ENCODE results near the gene OR51E1. TPM values are rescaled to one million over a fixed set of nuclear protein-coding genes. Genes with fewer than 3 reads are reported as not detected.

The OR51E1 gene, protein sequence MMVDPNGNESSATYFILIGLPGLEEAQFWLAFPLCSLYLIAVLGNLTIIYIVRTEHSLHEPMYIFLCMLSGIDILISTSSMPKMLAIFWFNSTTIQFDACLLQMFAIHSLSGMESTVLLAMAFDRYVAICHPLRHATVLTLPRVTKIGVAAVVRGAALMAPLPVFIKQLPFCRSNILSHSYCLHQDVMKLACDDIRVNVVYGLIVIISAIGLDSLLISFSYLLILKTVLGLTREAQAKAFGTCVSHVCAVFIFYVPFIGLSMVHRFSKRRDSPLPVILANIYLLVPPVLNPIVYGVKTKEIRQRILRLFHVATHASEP
- total RNA-seq (2014; rRNA removed), result not detected in 2 replicates
- not detected for polyA plus RNA-seq (2012)

DNA sequence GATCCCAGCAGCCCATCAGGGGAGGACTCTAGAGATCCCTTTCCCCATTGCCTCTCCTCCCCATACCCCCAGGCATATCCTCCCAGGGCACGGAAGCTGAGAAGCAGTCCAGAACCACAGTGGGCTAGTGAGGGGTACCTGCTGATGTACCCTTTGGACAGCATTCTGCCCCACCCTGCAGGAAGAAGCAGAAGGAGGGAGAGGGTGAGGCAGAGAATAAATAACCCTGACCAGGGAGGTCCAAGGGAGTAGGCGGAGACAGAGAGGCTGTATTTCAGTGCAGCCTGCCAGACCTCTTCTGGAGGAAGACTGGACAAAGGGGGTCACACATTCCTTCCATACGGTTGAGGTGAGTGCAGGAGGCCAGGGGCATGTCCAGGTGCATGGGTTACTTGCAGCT lies at the start of gene OR51E1:
Gene OR51E1 (plus strand): TSS at position 301 of the 400 bp plus-strand sequence. CDS start 8,545 bp downstream, outside the sequence.
- no peak for DNase-seq (ENCODE audit: low read depth)

DNA sequence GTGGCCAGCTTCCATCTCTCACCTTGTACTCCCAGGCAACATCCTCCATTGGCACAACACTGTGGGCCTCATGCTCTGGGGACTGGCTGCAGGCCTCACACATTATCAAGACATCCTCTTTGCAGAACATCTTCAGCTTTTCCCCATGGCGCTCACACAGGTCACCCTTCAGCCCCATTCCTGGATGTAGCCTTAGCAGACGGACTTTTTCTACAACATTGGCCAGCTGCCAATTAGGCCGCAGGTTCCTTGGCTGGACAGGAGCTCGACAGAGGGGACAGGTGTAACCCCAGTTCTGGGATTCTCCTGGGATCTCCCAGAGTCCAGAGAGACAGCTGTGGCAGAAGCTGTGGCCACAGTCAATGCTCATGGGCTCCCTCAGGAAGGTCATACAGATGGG lies 38.7 kb upstream of the OR51E1 start:
- no peak for DNase-seq (ENCODE audit: low read depth)

DNA sequence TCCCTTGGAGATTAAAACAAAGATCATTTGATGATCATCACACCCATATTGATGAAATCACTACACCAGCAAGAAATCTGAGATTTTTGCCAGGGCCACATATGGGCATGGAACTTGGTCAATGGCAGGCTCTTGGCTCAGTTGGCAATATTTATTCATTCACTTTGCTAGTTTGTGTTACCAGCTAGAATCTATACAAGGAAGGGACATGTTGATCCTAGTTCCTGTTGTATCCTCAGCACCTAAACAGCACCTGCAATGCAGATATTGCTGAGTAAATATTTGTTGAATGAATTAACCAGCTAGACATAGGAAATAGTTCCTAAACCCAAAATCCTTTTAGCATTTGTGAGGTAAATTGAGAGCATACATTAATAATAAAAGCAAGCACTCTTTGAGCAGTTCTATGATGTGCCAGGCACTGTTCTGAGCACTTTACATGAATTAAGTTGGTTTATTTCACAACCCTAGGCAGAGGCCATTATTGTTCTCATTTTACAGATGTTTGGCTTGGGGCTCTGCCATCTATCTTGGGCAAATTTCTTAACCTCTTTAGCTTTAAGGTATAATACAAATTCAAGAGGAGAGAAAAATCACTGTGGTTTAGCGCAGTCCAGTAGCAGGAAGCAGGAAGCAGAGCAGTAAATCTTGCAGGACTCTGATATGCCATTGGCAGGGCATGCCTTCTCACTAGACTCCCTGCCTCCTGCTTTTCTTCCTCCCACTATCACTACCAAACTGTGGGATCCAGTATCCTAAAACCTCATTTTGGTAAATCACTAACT lies 37.4 kb upstream of the OR51E1 start:
- no peak for DNase-seq (ENCODE audit: low read depth)

DNA sequence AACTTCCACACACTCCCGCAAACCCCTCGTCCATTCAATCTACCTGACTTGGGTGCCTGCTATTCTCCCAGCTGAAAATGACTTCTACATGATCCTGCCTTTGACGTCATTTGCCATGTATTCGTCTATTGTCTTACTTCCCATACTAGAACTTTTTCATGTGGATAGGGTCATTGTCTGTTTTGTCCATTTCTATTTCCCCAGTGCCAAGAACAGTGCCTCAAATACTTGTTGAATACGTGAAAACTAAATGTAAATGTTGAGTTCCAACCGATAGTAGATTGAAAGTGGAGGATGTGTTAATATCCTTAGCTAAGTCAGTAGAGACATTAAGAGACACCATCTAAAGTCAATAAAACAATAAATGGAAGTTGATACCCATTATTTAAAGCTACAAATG lies 36.7 kb upstream of the OR51E1 start:
- peak; percentile 13 for DNase-seq (ENCODE audit: low read depth)

DNA sequence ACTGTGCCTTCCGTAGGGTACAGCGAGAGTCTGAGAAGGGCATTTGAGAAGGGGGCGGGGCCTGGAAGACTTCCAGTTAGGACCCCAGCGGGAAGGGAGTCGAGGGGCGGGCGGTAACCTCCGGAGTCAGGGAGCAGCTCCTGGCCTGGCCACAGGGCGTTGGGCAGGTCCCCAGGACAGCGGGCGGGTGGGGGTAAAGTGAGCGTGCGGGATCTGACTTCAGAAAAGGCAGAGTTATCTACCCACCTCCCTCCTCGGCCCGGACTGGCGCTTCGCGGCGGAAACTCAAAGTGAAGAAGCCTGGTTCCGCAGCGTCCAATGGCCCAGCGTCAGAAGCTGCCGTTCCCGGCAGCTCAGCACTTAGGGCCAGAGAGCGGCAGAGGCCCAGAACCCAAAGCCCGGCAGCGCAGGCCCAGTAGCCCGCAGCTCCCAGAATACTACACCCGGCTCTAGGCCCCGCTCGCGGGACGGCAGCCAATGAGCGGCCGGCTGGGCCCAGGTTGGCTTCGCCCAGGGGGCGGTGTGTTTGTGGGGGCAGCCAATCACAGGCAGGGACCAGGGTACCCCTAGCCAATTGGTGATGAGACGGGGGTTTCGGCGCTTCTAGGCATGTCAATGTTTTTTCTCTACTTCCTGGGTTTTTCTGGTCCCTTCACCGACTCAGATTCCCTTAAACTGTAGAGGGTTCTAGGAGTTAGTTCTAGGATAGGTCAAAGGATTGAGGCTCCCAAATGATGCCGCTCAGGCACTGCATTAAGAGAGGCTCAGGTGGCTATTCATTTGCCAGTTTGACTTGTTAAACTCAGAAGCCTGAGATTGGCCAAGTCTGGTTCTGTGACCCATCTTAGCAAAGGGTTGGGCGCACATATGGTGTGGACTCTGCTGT lies 35.8 kb upstream of the OR51E1 start, which contains the start of gene TRIM68:
Gene TRIM68 (minus strand): TSS at position 451 of the 886 bp plus-strand sequence. CDS start 2,727 bp downstream, outside the sequence.
- DNase-seq (ENCODE audit: low read depth), result peak; percentile 95

DNA sequence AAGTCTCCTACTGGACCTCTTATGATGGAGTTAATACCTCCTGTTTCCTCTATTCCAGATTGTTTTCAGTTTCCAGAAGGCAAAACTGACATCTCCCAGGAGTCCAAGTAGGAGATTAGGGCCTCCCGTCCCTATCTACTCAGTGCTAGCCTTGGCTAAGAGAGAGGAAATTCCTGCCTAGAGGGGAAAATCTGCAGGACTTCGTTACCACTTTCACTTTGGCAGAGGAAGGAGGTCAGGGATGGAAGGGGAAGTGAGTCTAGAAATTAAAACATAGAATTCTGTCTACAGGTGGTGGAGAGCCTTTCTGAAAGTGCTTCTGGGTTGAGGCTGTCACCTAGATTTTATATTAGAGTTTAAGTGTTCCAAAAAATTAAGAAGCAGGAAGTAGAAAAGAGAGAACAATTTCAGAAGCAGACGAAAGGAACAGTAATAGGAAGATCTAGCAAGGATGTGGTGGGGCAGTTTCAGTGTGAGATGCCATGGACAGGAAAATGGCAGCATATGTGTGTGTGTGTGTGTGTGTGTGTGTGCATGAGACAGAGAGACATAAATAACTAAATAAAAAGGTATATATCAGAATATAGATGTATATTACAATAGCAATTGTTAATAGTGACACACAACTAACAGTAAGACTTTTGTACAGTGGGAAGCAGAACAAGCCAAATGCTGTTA lies 33.4 kb upstream of the OR51E1 start:
- peak; percentile 13 for DNase-seq (ENCODE audit: low read depth)

DNA sequence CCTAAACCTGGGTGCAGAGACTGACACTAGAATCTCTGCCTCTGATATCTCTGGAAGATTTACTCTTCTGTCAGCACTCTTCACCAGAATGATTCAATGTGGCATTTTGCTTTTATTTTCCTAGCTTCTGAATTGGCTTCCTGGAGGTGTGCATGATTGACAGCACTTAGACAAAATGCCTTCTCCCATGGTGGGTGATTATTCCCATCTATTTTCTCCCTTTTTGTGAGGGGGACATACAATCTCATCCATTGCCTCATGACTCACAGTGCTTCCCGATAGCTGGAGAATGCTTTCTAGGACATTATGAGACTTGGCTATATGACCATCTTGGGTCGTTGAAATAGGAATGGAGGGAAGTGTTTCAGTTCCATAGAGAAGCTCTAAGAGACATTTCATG lies 31.8 kb upstream of the OR51E1 start:
- DNase-seq (ENCODE audit: low read depth), result no peak

DNA sequence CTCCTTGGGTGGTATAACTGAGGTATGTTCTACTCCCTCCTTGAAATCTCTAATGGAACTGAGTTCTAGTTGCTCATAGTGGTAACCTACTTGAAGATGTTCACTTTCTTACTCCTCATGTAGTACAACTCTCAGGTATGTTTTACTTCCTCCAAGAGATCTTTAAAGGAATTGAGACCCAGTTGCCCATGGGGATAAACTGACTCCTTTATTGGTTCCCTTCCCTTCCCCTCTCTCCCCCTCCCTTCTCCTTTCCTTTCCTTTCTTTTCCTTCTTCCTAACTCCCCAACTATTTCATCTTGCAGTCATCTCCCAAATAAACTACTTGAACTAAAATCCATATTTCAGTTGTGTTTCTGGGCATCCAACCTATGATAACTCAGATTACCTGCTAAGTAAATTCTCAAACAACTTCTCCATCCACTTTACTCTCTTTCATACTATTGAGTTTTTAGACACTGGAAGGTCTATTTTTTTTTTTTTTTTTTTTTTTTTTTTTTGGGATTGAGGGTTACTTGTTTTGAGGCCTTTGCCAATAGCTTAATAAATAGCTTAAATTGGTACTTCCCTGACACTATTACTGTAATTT lies 27.8 kb upstream of the OR51E1 start:
- no peak for DNase-seq (ENCODE audit: low read depth)

DNA sequence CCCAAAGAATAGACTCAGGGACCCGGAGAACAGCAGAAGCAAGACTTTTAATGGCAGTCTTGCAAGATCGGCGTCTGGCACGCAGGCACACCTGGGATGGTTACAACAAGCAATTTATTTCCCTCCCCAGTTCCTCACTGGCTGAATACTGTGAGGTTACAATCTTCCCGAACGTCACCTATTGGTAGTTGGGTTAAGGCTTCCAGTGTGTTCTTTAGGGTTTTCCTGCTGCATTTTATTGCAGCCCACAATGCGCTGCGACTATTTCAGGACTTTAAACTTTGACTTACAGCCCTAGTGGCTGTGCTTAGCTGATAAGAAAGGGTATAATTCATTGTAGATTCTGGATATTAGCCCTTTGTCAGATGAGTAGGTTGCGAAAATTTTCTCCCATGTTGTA lies 24.3 kb upstream of the OR51E1 start:
- no peak for DNase-seq (ENCODE audit: low read depth)

DNA sequence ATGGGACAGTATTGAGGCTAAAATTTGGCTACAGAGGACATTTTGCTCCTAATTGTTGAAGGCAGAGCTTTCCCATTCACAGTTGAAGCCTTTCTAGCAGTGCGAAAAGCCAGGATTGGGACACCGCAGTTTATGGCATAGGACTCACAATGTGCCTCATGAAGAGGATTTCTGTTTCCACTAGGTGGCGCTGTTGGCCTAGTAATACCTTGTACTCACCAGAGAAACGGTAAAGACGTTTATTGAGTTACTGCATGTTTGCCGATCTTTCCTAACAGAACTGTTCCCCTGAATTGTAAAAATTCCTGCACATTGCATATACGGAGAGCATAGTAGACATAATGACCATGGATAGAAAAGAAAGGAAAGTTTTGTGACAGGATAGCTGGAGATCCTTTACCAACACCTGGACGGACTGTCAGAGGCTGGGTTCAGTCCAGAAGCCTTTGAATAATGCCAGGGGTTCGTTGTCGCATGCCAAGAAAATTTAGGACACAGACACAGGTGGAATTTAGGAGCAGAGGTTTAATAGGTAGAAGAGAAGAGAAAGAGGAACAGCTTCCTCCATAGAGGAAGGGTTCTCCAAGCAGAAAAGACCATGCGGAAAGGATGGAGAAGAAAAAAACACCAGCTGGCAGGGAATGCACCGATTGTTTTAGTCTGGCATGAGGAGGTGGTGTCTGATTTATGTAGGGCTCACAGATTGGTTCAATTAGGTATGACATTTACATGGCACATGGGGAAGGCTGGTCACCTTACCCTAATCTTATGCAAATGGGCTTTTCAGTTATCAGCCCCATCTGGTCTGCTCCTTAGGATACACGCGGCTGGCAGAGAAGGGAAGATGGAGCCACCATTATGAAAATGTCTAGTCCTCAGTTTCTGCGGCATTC lies 17.3 kb upstream of the OR51E1 start:
- peak; percentile 65 for DNase-seq (ENCODE audit: low read depth)

DNA sequence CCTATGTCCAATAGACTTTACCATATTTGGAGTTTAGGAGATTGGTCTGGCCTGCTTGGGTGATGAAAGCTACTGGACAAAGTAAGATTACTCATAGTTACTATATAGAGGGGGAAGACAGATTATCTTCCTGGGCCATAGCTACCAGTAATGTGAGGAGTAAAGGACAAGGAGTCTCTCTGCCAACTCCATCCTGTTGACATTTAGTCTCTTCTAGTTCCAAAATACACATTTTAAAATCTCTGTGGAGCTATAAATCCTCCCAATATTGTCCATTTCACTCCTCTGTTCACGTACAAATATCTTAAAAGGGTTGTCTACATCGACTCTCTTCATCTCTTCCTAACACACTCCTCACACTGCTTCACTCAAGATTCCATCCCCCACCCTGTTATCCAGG lies 7.6 kb upstream of the OR51E1 start:
- no peak for DNase-seq (ENCODE audit: low read depth)

DNA sequence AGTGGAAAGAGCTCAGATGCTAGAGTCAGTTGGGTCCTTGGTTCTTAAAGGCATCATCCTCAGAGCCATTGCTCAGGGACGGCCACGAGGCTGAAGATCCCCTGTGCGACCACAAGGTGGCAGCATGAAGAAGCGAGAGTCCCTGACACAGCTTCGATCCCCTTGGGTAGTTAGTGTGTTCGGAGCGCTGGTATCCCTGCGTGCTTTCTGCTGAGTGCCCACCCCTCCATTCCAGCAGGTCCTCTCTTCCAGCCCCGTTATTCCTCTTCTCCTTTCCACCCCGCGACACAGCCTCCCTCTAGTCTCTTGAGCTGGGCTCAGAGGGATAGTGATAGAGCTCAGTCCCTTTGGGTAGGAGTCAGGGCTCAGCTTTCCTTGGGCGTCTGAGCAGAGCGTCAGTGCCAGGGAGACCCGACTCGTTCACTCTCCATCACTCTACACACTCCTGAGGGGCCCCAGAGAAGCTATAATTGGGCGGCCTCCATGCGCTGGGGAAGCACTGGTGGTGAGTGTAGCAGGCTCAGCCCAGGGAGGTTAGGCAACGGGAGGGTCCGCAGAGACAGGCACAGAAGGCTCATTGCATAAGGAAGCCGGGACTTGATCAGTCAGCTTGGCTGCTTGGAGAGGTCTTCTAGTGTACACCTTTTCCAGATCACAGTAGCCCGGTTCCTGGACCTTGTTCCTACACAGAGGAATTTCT lies 6.7 kb upstream of the OR51E1 start, which contains the start of gene OR51D1:
Gene OR51D1 (plus strand): TSS at position 516 of the 700 bp plus-strand sequence. CDS start 2,314 bp downstream, outside the sequence.
- DNase-seq (ENCODE audit: low read depth), result peak; percentile 56

DNA sequence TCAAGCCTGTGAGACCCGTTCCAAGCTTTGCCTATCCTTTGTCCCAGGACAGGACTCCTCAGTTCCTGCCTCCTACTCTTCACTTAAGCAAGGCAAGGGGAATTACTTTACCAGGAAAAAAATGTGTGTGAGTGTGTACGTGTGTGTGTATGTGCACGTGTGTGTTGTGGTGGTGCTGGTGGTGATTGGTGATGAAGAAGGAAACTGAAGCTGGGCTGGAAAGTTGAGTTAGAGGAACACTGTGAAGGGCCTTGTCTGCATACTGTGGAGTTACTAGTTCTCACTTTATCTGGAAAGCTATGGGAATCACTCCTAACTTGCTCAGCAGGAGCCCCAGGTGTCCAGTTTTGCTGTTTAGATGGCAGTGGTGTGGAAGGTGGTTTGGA lies 6.1 kb upstream of the OR51E1 start:
- DNase-seq (ENCODE audit: low read depth), result no peak

DNA sequence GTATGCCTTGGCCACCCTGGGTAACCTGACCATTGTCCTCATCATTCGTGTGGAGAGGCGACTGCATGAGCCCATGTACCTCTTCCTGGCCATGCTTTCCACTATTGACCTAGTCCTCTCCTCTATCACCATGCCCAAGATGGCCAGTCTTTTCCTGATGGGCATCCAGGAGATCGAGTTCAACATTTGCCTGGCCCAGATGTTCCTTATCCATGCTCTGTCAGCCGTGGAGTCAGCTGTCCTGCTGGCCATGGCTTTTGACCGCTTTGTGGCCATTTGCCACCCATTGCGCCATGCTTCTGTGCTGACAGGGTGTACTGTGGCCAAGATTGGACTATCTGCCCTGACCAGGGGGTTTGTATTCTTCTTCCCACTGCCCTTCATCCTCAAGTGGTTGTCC lies 3.9 kb upstream of the OR51E1 start:
- DNase-seq (ENCODE audit: low read depth), result no peak

DNA sequence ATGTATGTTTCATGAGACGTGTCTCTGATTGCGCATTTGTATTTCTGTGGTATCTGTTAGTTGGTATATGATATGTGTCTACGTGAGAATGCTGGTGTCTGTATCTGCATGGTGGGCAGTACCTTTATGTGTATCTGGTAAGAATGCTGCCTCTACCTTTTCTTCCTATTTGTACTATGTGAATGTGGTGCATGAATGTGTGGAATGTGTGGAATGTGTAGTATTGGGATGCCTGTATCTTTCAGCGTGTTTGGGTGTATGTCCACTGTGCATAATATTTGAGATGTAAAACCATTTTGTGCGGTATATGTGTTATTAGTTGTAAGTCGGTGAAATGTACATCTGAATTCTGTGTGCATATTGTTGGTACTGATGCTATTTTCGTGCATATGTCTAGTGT lies 2.3 kb upstream of the OR51E1 start:
- no peak for DNase-seq (ENCODE audit: low read depth)

DNA sequence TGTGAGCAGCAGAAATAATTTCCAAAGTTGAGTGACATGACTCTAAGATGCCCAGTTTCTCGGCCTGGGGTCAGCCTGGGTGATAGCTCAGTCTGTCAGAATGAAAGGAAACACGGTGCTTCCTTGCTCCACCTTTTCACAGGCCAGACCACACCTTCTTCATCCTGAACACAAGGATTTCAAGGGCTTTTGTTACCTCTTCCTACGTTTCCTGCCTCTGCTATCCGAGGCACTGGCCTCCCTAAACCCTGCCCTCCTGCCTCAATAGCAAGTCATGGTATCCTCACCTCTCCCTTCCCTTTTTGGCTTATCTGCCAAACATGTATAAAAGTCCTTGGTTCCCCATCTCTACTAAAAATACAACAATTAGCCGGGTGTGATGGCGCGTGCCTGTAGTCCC lies 1.7 kb upstream of the OR51E1 start:
- no peak for DNase-seq (ENCODE audit: low read depth)

DNA sequence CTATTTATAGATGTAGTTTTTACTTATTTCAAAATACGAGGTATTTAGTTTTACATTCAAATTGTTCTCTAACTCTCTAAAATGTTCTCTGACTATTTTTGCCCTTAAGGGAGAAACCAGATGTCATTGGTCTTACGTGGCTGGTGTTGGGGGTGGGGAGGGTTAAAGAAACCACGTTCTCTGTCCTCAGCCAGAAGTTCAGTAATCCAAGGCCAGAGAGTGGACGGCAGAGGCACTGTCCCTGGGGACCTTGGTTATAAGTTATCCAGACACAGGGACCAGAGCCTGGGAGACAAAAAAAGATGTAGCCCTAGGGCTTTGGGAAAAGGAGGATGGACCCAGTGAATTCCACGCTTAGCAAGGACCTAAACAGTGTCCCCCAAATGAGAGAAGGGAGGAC lies 706 bp upstream of the OR51E1 start:
- DNase-seq (ENCODE audit: low read depth), result peak; percentile 5

DNA sequence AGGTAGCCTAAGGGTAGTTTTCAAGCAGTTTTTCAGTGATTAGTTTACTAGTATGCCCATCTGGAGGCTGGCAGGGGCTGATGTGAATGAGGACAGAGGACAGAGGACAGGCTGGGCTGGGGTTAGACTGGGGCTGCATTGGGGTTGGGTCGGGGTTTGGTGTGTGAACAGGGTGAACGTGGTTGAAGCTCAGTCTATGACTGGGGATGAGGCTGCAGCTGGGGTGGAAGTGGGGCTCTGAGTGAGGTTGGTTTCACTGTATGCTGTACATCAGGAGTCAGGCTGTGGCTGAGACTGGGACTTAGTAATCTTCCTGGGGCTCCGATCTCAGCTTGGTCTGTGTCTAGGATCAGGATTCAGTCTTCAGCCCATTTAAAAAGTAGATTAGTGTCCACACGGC lies 451 bp downstream of the OR51E1 start:
- DNase-seq (ENCODE audit: low read depth), result no peak

DNA sequence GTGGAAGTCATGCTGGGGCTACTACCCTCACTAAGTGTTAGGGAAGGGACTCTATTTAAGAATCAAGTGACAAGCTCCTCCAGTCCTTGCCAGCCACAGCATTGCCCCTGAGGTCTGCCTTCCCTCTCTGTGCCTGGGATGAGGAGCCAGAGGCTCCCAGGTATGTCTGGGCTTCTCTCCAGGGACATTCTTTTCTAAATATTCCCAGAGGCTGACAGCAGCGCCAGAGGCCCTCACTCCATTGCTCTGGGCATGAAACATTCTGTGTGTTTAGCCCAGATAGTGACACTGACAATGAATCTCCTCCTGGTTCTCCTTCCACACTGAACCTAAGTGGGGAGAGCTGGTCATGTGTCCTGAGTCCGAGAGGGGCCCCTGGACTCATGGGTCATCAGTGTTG lies 2.2 kb downstream of the OR51E1 start:
- DNase-seq (ENCODE audit: low read depth), result no peak

Data from LHCN-M2 (cell line).